Smooth muscle cell (in vitro differentiated cells): Measurements from ENCODE around the gene LRRC47. TPM values are rescaled to one million over a fixed set of nuclear protein-coding genes. Genes with fewer than 3 reads are reported as not detected.

Source experiments
- DNase-seq: peaks from one replicate; lab custom pipeline; 2025; ENCODE audit not compliant: unreplicated experiment; lab: John Stamatoyannopoulos, UW
- H2AFZ ChIP-seq: fragments of 200-600 bp; sonication (generic); 2 replicates; pipeline ENCODE4 v1.6.0; 2016; ENCODE audit warnings: antibody characterized with exemption, low read depth, mild to moderate bottlenecking
- H3F3A ChIP-seq: fragments of 200-600 bp; sonication (generic); 2 replicates; pipeline ENCODE4 v1.6.0; 2017; ENCODE audit warnings: antibody characterized with exemption, low read depth
- H3K27ac ChIP-seq: fragments of 200-600 bp; sonication (generic); 2 replicates; pipeline ENCODE4 v1.5.1; 2016; ENCODE audit warnings: low read depth, mild to moderate bottlenecking
- H3K27me3 ChIP-seq: fragments of 200-600 bp; sonication (generic); 2 replicates; pipeline ENCODE4 v1.6.1; 2016; ENCODE audit warnings: low read depth, mild to moderate bottlenecking
- H3K36me3 ChIP-seq: fragments of 200-600 bp; sonication (generic); 2 replicates; pipeline ENCODE4 v1.5.1; 2016; ENCODE audit warnings: low read depth
- H3K4me1 ChIP-seq: fragments of 200-600 bp; sonication (generic); 2 replicates; pipeline ENCODE4 v1.5.1; 2016; ENCODE audit warnings: low read depth
- H3K4me2 ChIP-seq: fragments of 200-600 bp; sonication (generic); 2 replicates; pipeline ENCODE4 v1.6.0; 2016; ENCODE audit warnings: mild to moderate bottlenecking
- H3K4me3 ChIP-seq: fragments of 200-600 bp; sonication (generic); 2 replicates; pipeline ENCODE4 v1.5.1; 2016; ENCODE audit warnings: mild to moderate bottlenecking
- H3K79me2 ChIP-seq: fragments of 200-600 bp; sonication (generic); 2 replicates; pipeline ENCODE4 v1.6.0; 2016; ENCODE audit warnings: low read depth, mild to moderate bottlenecking
- H3K9ac ChIP-seq: fragments of 200-600 bp; sonication (generic); 2 replicates; pipeline ENCODE4 v1.6.0; 2016; ENCODE audit warnings: low read depth
- H3K9me3 ChIP-seq: fragments of 200-600 bp; sonication (generic); replicated peaks from 2 replicates; pipeline ENCODE4 v1.5.1; 2016; ENCODE audit warnings: low read depth
- H4K20me1 ChIP-seq: fragments of 200-600 bp; sonication (generic); 2 replicates; pipeline ENCODE4 v1.6.0; 2016; ENCODE audit warnings: low read depth
- WGBS: methylation state at CpG from one replicate; pipeline ENCODE4 v1.1.7; 2016; ENCODE audit warnings: low lambda C conversion rate; 5-methylcytosine and 5-hydroxymethylcytosine counted together
- polyA plus RNA-seq: library from polyadenylated mRNA; unstranded; fragments of >200 nt; fragmentation: Nextera tagmentation; extraction: Ambion mirVana; gene quantifications from 2 replicates; pipeline ENCODE4 v1.2.1, GENCODE V29; 2016
- total RNA-seq: library from RNA; depleted of rRNA; stranded (reverse); fragments of >200 nt; gene quantifications from 2 replicates; pipeline ENCODE4 v1.2.3, GENCODE V29; 2014
- TF ChIP-seq, protein P1 (sequence below): fragments of 200-600 bp; sonication (generic); IDR thresholded peaks from 2 replicates; pipeline ENCODE4 v1.5.1; 2017; ENCODE audit warnings: borderline replicate concordance, mild to moderate bottlenecking, antibody characterized with exemption; ENCODE audit not compliant: insufficient read depth, poor library complexity, severe bottlenecking

LRRC47 gene
- total and polyA plus RNA-seq, 2 experiments from 2014 or later: 24.9 to 38.0 TPM

- H2AFZ ChIP-seq: no peak overlapping the region
- H3K4me2 ChIP-seq: no peak overlapping the region
- H3K9ac ChIP-seq: no peak overlapping the region
- H3K27ac ChIP-seq: no peak overlapping the region
- no peaks in the 10 kb centered on the region for H3K79me2 ChIP-seq
- TF ChIP-seq, protein P1, sequence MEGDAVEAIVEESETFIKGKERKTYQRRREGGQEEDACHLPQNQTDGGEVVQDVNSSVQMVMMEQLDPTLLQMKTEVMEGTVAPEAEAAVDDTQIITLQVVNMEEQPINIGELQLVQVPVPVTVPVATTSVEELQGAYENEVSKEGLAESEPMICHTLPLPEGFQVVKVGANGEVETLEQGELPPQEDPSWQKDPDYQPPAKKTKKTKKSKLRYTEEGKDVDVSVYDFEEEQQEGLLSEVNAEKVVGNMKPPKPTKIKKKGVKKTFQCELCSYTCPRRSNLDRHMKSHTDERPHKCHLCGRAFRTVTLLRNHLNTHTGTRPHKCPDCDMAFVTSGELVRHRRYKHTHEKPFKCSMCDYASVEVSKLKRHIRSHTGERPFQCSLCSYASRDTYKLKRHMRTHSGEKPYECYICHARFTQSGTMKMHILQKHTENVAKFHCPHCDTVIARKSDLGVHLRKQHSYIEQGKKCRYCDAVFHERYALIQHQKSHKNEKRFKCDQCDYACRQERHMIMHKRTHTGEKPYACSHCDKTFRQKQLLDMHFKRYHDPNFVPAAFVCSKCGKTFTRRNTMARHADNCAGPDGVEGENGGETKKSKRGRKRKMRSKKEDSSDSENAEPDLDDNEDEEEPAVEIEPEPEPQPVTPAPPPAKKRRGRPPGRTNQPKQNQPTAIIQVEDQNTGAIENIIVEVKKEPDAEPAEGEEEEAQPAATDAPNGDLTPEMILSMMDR: no peak
- 86% methylated on average over 15 of the region's 15 CpGs for WGBS
- no peaks in the 10 kb centered on the region for H3K27me3 ChIP-seq
- no peaks in the 10 kb centered on the region for H3K4me1 ChIP-seq
- H3K4me3 ChIP-seq: no peak overlapping the region
- no peaks in the 10 kb centered on the region for H4K20me1 ChIP-seq
- no peaks in the 10 kb centered on the region for H3F3A ChIP-seq
- no peaks in the 10 kb centered on the region for H3K36me3 ChIP-seq
- DNase-seq: no peak
- no peaks in the 10 kb centered on the region for H3K9me3 ChIP-seq
Observed at GRCh38 chr1:3825356-3825755, 29.1 kb upstream of the LRRC47 start.

GRCh38 chr1:3824650-3825049 is 28.4 kb upstream of the LRRC47 start:
- H3K36me3 ChIP-seq: no peaks in the 10 kb centered on the region
- WGBS: 98% methylated on average over 5 of the region's 8 CpGs

GRCh38 chr1:3822421-3822820 is 26.1 kb upstream of the LRRC47 start:
- Histone ChIP-seq H3K27me3 (no peaks in the 10 kb centered on the region), H4K20me1 (no peaks in the 10 kb centered on the region), H3K4me1 (no peaks in the 10 kb centered on the region), H3K9ac (no peak overlapping the region), H3K36me3 (no peaks in the 10 kb centered on the region), H3F3A (no peaks in the 10 kb centered on the region), H3K9me3 (no peaks in the 10 kb centered on the region), H3K79me2 (no peaks in the 10 kb centered on the region), H3K4me2 (no peak overlapping the region), H2AFZ (no peak overlapping the region), H3K4me3 (no peak overlapping the region), H3K27ac (no peak overlapping the region)
- TF ChIP-seq, protein P1: no peak
- WGBS: 83% methylated on average over 16 of the region's 16 CpGs
- DNase-seq: no peak

More at GRCh38 chr1:3824650-3825049, 28.4 kb upstream of the LRRC47 start:
- H3K4me2 ChIP-seq: no peak overlapping the region
- H3K4me1 ChIP-seq: no peaks in the 10 kb centered on the region
- no peak overlapping the region for H3K27ac ChIP-seq
- H4K20me1 ChIP-seq: no peaks in the 10 kb centered on the region
- no peaks in the 10 kb centered on the region for H3K27me3 ChIP-seq
- no peak overlapping the region for H3K4me3 ChIP-seq
- no peaks in the 10 kb centered on the region for H3F3A ChIP-seq
- H3K79me2 ChIP-seq: no peaks in the 10 kb centered on the region
- H3K9me3 ChIP-seq: no peaks in the 10 kb centered on the region
- no peak overlapping the region for H2AFZ ChIP-seq
- no peak overlapping the region for H3K9ac ChIP-seq
- TF ChIP-seq, protein P1: no peak
- DNase-seq: no peak

- Histone ChIP-seq H3K4me2 (no peak overlapping the region), H3K4me1 (no peaks in the 10 kb centered on the region), H3K27ac (no peak overlapping the region), H2AFZ (no peak overlapping the region), H3K27me3 (no peaks in the 10 kb centered on the region), H3K9ac (no peak overlapping the region), H4K20me1 (no peaks in the 10 kb centered on the region), H3F3A (no peaks in the 10 kb centered on the region), H3K4me3 (no peak overlapping the region), H3K9me3 (no peaks in the 10 kb centered on the region), H3K36me3 (no peaks in the 10 kb centered on the region), H3K79me2 (no peaks in the 10 kb centered on the region)
- no peak for DNase-seq
- TF ChIP-seq, protein P1: no peak
- WGBS: 94% methylated on average over 15 of the region's 15 CpGs
Observed at GRCh38 chr1:3821908-3822307, 25.6 kb upstream of the LRRC47 start.
